ENCODE measurements around the gene AGMAT.

AGMAT gene

DNA sequence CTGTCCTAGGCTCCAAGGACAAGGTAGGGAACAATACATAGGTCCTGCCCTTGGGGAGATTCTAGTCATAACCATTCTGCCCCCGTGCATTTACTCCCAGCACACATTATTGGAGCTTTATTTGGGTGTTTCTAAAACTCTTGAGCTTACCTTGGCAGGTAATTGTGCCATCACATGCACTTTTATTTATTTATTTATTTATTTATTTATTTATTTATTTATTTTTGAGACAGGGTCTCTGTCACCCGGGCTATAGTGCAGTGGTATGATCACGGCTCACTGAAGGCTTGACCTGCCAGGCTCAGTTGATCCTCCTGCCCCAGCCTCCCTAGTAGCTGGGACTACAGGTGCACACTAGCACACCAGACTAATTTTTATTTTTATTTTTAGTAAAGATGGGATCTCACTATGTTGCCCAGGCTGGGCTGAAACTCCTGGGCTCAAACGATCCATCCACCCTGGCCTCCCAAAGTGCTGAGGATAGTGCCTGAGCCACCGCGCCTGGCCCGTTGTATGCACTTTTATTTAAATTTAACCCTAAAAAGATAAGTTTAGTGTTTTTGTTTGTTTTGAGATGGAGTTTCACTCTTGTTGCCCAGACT lies 9.2 kb downstream of the AGMAT start (continued):
- no peak for TF ChIP-seq POU6F1 (CRISPR knock-in tag; IDR thresholded peaks at IDR 0.05; ENCODE audit: borderline replicate concordance, low read depth)
- no peak for TF ChIP-seq ZC3H10 (CRISPR knock-in tag; IDR thresholded peaks at IDR 0.05)

GRCh38 chr1:15574741-15575140 lies 10.1 kb downstream of the AGMAT start:
- no peak for ATAC-seq
- no peak for TF ChIP-seq ZNF70 (CRISPR knock-in tag; IDR thresholded peaks at IDR 0.05)
- TF ChIP-seq, protein P1, sequence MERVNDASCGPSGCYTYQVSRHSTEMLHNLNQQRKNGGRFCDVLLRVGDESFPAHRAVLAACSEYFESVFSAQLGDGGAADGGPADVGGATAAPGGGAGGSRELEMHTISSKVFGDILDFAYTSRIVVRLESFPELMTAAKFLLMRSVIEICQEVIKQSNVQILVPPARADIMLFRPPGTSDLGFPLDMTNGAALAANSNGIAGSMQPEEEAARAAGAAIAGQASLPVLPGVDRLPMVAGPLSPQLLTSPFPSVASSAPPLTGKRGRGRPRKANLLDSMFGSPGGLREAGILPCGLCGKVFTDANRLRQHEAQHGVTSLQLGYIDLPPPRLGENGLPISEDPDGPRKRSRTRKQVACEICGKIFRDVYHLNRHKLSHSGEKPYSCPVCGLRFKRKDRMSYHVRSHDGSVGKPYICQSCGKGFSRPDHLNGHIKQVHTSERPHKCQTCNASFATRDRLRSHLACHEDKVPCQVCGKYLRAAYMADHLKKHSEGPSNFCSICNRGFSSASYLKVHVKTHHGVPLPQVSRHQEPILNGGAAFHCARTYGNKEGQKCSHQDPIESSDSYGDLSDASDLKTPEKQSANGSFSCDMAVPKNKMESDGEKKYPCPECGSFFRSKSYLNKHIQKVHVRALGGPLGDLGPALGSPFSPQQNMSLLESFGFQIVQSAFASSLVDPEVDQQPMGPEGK (CRISPR knock-in tag; IDR thresholded peaks at IDR 0.05; ENCODE audit: borderline replicate concordance) = no peak
- no peak for TF ChIP-seq TCF4 (CRISPR knock-in tag; IDR thresholded peaks at IDR 0.05; ENCODE audit: borderline replicate concordance)
- no peak for TF ChIP-seq ZNF8 (CRISPR knock-in tag; IDR thresholded peaks at IDR 0.05)
- TF ChIP-seq CSDC2 (CRISPR knock-in tag; IDR thresholded peaks at IDR 0.05) = no peak
- no peak for TF ChIP-seq ESRRG (CRISPR knock-in tag; IDR thresholded peaks at IDR 0.05)
- TF ChIP-seq TOX (CRISPR knock-in tag; IDR thresholded peaks at IDR 0.05; ENCODE audit: borderline replicate concordance) = no peak
- no peak for TF ChIP-seq CSRNP3 (CRISPR knock-in tag; IDR thresholded peaks at IDR 0.05)
- no peak for TF ChIP-seq ARNTL (CRISPR knock-in tag; IDR thresholded peaks at IDR 0.05; ENCODE audit: borderline replicate concordance, low read depth)
- no peak for TF ChIP-seq PPARA (CRISPR knock-in tag; IDR thresholded peaks at IDR 0.05; ENCODE audit: borderline replicate concordance)
- TF ChIP-seq ISL1 (CRISPR knock-in tag; IDR thresholded peaks at IDR 0.05) = no peak
- no peak for TF ChIP-seq RARB (CRISPR knock-in tag; IDR thresholded peaks at IDR 0.05)
- TF ChIP-seq ZNF565 (CRISPR knock-in tag; conservative IDR thresholded peaks at IDR 0.05; ENCODE audit: low read depth) = no peak
- no peak for TF ChIP-seq SNAI2 (CRISPR knock-in tag; IDR thresholded peaks at IDR 0.05)
- TF ChIP-seq ZFP3 (CRISPR knock-in tag; IDR thresholded peaks at IDR 0.05) = no peak
- no peak for TF ChIP-seq GLIS3 (CRISPR knock-in tag; IDR thresholded peaks at IDR 0.05)
- TF ChIP-seq POU6F1 (CRISPR knock-in tag; IDR thresholded peaks at IDR 0.05; ENCODE audit: borderline replicate concordance, low read depth) = no peak

DNA sequence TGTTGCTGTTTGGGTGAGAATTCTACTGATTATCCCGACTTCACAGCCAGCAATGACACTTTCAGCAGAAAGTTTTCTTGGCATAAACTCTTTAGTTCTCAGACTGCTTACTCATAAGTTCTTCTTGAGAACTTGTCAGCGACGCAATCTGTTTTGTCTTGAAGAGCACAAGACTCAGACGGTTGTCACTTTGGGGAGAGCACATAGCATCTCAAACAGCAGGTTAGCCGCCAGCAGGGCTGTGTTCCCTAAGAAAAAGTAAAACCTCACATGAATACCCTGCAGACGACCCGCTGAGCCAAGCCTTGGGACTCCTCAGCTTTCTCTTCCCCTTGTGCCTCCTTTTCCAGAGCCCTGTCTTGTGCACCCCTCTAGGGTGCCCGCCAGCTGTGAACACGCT lies 11.4 kb downstream of the AGMAT start:
- TF ChIP-seq, protein P2, sequence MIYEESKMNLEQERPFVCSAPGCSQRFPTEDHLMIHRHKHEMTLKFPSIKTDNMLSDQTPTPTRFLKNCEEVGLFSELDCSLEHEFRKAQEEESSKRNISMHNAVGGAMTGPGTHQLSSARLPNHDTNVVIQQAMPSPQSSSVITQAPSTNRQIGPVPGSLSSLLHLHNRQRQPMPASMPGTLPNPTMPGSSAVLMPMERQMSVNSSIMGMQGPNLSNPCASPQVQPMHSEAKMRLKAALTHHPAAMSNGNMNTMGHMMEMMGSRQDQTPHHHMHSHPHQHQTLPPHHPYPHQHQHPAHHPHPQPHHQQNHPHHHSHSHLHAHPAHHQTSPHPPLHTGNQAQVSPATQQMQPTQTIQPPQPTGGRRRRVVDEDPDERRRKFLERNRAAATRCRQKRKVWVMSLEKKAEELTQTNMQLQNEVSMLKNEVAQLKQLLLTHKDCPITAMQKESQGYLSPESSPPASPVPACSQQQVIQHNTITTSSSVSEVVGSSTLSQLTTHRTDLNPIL (CRISPR knock-in tag; IDR thresholded peaks at IDR 0.05; ENCODE audit: low read depth) = no peak
- no peak for TF ChIP-seq CSRNP3 (CRISPR knock-in tag; IDR thresholded peaks at IDR 0.05)
- TF ChIP-seq, protein P1 (CRISPR knock-in tag; IDR thresholded peaks at IDR 0.05; ENCODE audit: borderline replicate concordance) = no peak
- no peak for TF ChIP-seq OSR1 (CRISPR knock-in tag; IDR thresholded peaks at IDR 0.05)
- no peak for TF ChIP-seq ZNF565 (CRISPR knock-in tag; conservative IDR thresholded peaks at IDR 0.05; ENCODE audit: low read depth)
- no peak for TF ChIP-seq TOX (CRISPR knock-in tag; IDR thresholded peaks at IDR 0.05; ENCODE audit: borderline replicate concordance)
- TF ChIP-seq TSHZ2 (CRISPR knock-in tag; IDR thresholded peaks at IDR 0.05) = no peak
- no peak for TF ChIP-seq ESRRG (CRISPR knock-in tag; IDR thresholded peaks at IDR 0.05)
- TF ChIP-seq TCF4 (CRISPR knock-in tag; IDR thresholded peaks at IDR 0.05; ENCODE audit: borderline replicate concordance) = no peak
- TF ChIP-seq CSDC2 (CRISPR knock-in tag; IDR thresholded peaks at IDR 0.05) = no peak
- TF ChIP-seq ZNF8 (CRISPR knock-in tag; IDR thresholded peaks at IDR 0.05) = no peak
- TF ChIP-seq ARNTL (CRISPR knock-in tag; IDR thresholded peaks at IDR 0.05; ENCODE audit: borderline replicate concordance, low read depth) = no peak
- no peak for TF ChIP-seq ZC3H10 (CRISPR knock-in tag; IDR thresholded peaks at IDR 0.05)
- no peak for TF ChIP-seq PPARA (CRISPR knock-in tag; IDR thresholded peaks at IDR 0.05; ENCODE audit: borderline replicate concordance)

More for the DNA sequence above, 11.4 kb downstream of the AGMAT start:
- ATAC-seq = no peak

All from SK-N-SH treated with all-trans-retinoic acid at 6 μM for 48 hours (cell line).